OCI-LY7 (cell line): ENCODE results near the gene IFT81. TPM values are rescaled to one million over a fixed set of nuclear protein-coding genes. Genes with fewer than 3 reads are reported as not detected.

Experiments
- BruUV-seq: library from RNA; stranded (reverse); fragments of 400-500 nt; replicated peaks from 2 replicates; lab custom pipeline; 2021; lab: Mats Ljungman, UMichigan
- CTCF ChIA-PET: fragments of 300-600 bp; sonication (Branson Sonifier 250); formaldehyde crosslinking; loops from one replicate; lab custom pipeline; 2022; ENCODE audit warnings: antibody characterized with exemption; ENCODE audit not compliant: unreplicated experiment; lab: Charles Lee
- POLR2A ChIA-PET: fragments of 300-600 bp; sonication (Branson Sonifier 250); formaldehyde crosslinking; loops from one replicate; lab custom pipeline; 2022; ENCODE audit warnings: antibody characterized with exemption; lab: Charles Lee
- DNase-seq: peaks from one replicate; pipeline ENCODE4 v3.0.0-alpha.2; 2015; ENCODE audit warnings: low spot score
- H2AFZ ChIP-seq: fragments of 200-600 bp; sonication (generic), shearing (Covaris generic); 2 replicates; pipeline ENCODE4 v1.6.1; 2014; ENCODE audit warnings: mild to moderate bottlenecking, antibody characterized with exemption, low read length, moderate library complexity
- H3K27ac ChIP-seq: fragments of 200-600 bp; sonication (generic); 2 replicates; pipeline ENCODE4 v1.5.1; 2014; ENCODE audit warnings: mixed run types, low read depth, mild to moderate bottlenecking, moderate library complexity, low read length, inconsistent platforms; ENCODE audit not compliant: poor library complexity, severe bottlenecking
- H3K36me3 ChIP-seq: fragments of 200-600 bp; sonication (generic); 2 replicates; pipeline ENCODE4 v1.6.1; 2014; ENCODE audit warnings: mild to moderate bottlenecking, antibody characterized with exemption, low read length, moderate library complexity, mixed read lengths; ENCODE audit not compliant: insufficient read depth
- H3K4me1 ChIP-seq: fragments of 200-600 bp; sonication (generic); 2 replicates; pipeline ENCODE4 v1.5.1; 2014; ENCODE audit warnings: mild to moderate bottlenecking, low read length; ENCODE audit not compliant: insufficient read depth, poor library complexity, severe bottlenecking
- H3K4me2 ChIP-seq: fragments of 200-600 bp; sonication (generic); 2 replicates; pipeline ENCODE4 v1.6.1; 2014; ENCODE audit warnings: mild to moderate bottlenecking, low read length
- H3K4me3 ChIP-seq: fragments of 200-600 bp; sonication (generic); 2 replicates; pipeline ENCODE4 v1.5.1; 2014; ENCODE audit warnings: mild to moderate bottlenecking, low read depth, low read length; ENCODE audit not compliant: poor library complexity, severe bottlenecking
- H3K79me2 ChIP-seq: fragments of 200-600 bp; sonication (generic); 2 replicates; pipeline ENCODE4 v1.6.1; 2016; ENCODE audit warnings: low read depth, mild to moderate bottlenecking, low read length, moderate library complexity, mixed read lengths; ENCODE audit not compliant: insufficient read depth
- H3K9me2 ChIP-seq: fragments of 200-600 bp; sonication (generic); 2 replicates; pipeline ENCODE4 v1.6.1; 2016; ENCODE audit warnings: mild to moderate bottlenecking, low read length, mixed read lengths; ENCODE audit not compliant: insufficient read depth
- H3K9me3 ChIP-seq: fragments of 200-600 bp; sonication (generic); 2 replicates; pipeline ENCODE4 v1.6.1; 2014; ENCODE audit warnings: mild to moderate bottlenecking, mixed run types, low read length, mixed read lengths
- H4K20me1 ChIP-seq: fragments of 200-600 bp; sonication (generic); 2 replicates; pipeline ENCODE4 v1.6.1; 2014; ENCODE audit warnings: mild to moderate bottlenecking, antibody characterized with exemption, low read length, moderate library complexity, mixed read lengths; ENCODE audit not compliant: insufficient read depth
- EZH2phosphoT487 ChIP-seq: fragments of 200-600 bp; sonication (generic); IDR thresholded peaks from 2 replicates; pipeline ENCODE4 v1.6.1; 2018; ENCODE audit warnings: low read depth, borderline replicate concordance, mild to moderate bottlenecking, mixed run types, antibody characterized with exemption, low read length, moderate library complexity, mixed read lengths
- intact Hi-C: fragments of 100-400 bp; cut with micrococcal nuclease; formaldehyde crosslinking; loops from one replicate; pipeline ENCODE4 v1.10.0; 2022; ENCODE audit not compliant: unreplicated experiment
- total RNA-seq, 2 experiments: library from RNA; depleted of rRNA in 1 of 2; stranded (reverse); fragments of >200 nt in 1 of 2; shearing (Covaris generic) in 1 of 2; gene quantifications; 2 replicates each; pipeline ENCODE4 v1.2.3, GENCODE V29; 2014 to 2022
- TF ChIP-seq, protein P1 (sequence below): fragments of 200-600 bp; sonication (generic); conservative IDR thresholded peaks from 2 replicates; pipeline ENCODE4 v1.5.1; 2014; ENCODE audit warnings: mild to moderate bottlenecking, antibody characterized with exemption, low read length, moderate library complexity, mixed read lengths

The IFT81 gene
- total RNA-seq, 2 experiments from 2014 or later = 5.6 to 9.8 TPM

DNA sequence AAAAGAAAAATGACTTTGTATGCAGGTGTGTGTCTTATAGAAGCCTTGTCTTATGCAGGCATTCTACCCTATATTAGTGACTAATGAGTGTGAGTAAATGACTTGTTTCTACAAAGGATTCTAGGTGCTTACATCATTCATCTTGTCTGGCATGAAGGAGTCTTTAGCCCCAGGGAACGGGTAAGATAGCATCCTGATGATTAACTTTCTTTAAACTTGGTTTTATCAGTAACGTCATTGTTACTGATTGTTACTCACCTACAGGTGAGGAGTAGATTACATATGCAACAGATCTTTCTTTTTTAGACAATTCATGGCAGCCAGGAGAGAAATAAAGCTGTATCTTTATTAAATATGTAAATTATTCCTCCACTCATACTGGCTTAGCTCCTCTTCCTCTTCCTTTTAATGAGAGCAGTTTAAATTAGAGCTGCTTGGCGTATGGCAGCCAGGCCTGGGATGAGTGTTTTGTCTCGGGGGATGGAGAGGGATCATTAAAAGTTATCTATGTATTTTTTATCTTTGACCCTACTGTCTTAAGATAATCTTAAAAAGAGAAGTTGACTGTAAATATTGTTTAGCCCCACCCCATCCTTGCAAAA, 99.7 kb downstream of the IFT81 start:
- DNase-seq = no peak
- Histone ChIP-seq H2AFZ (no peak overlapping the region), H3K9me3 (no peaks in the 10 kb centered on the region), H3K4me2 (no peak overlapping the region), H3K36me3 (no peaks in the 10 kb centered on the region), H3K79me2 (no peaks in the 10 kb centered on the region), H3K9me2 (no peaks in the 10 kb centered on the region), H3K27ac (no peak overlapping the region), H4K20me1 (no peaks in the 10 kb centered on the region), H3K4me3 (no peak overlapping the region), H3K4me1 (no peaks in the 10 kb centered on the region)
- ChIA-PET POLR2A (interaction anchor here (0.9 to 1.6 kb wide), 2 partner anchors 17 to 25 kb away, joined by 3 to 4 read pairs; no protein-coding TSS in a partner anchor), CTCF (interaction anchor here (1.2 kb wide), 1 partner anchor 11 kb away, joined by 3 read pairs; no protein-coding TSS in a partner anchor)
- intact Hi-C loops = no loop called here
- TF ChIP-seq, protein P1, sequence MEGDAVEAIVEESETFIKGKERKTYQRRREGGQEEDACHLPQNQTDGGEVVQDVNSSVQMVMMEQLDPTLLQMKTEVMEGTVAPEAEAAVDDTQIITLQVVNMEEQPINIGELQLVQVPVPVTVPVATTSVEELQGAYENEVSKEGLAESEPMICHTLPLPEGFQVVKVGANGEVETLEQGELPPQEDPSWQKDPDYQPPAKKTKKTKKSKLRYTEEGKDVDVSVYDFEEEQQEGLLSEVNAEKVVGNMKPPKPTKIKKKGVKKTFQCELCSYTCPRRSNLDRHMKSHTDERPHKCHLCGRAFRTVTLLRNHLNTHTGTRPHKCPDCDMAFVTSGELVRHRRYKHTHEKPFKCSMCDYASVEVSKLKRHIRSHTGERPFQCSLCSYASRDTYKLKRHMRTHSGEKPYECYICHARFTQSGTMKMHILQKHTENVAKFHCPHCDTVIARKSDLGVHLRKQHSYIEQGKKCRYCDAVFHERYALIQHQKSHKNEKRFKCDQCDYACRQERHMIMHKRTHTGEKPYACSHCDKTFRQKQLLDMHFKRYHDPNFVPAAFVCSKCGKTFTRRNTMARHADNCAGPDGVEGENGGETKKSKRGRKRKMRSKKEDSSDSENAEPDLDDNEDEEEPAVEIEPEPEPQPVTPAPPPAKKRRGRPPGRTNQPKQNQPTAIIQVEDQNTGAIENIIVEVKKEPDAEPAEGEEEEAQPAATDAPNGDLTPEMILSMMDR = no peak
- TF ChIP-seq EZH2phosphoT487 = no peak
- BruUV-seq = no TSS peak

DNA sequence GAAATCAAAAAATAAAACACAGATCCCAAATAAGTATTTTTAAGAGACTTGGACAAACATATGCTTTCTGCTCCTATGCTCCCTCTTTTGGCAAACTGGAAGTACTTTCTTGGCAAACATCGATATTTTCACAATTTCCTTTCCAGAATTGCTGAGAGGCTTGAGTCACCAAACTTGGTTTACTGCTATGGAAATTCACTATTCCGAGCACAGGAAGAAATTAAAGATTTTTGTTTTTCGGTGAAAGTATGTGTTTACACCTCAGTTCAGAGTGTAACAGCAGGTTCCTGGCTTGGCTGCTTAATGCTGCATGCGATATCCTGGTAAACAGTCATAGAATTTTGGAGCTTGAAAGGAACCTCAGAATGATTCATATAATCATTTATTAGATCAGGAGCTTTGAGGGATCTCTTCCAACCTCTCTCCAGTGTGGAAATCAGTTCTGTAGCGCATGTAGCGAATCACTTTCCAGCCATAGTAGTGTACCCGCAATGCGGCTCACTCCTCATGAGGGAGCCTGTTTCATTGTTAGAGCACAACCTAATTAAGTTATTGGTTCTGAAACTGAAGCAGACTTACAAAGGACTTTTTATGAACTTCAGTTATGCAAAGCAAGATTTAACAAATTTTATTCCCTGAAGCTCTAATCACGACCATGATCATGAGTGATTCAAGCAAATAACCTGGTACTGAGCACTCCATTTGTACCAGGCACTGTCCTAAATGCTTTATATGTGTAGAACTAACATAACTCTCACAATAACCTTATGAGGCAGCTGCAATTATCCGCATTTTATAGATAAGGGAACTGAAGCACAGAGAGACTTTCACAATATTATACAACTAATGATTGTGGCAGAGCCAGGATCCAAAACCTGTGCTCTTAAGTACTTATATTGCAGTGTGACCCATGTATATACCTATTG, 100.5 kb downstream of the IFT81 start:
- H3K4me2 ChIP-seq = no peak overlapping the region
- ChIA-PET CTCF (interaction anchor here (1.2 kb wide), 1 partner anchor 10 kb away, joined by 3 read pairs; no protein-coding TSS in a partner anchor), POLR2A (interaction anchor here (0.9 to 1.6 kb wide), 3 partner anchors 16 to 86 kb away, joined by 3 to 4 read pairs (median 3); no protein-coding TSS in a partner anchor)
- no peaks in the 10 kb centered on the region for H3K79me2 ChIP-seq
- no peaks in the 10 kb centered on the region for H4K20me1 ChIP-seq
- no peaks in the 10 kb centered on the region for H3K9me3 ChIP-seq
- H2AFZ ChIP-seq = no peak overlapping the region
- H3K27ac ChIP-seq = no peak overlapping the region
- DNase-seq = no peak
- no peak overlapping the region for H3K4me3 ChIP-seq
- TF ChIP-seq, protein P1 = peak; percentile 66
- TF ChIP-seq EZH2phosphoT487 = no peak
- no TSS peak for BruUV-seq
- no peaks in the 10 kb centered on the region for H3K36me3 ChIP-seq
- no peaks in the 10 kb centered on the region for H3K4me1 ChIP-seq
- no peaks in the 10 kb centered on the region for H3K9me2 ChIP-seq
- intact Hi-C loops = no loop called here
